GM23248 (cell line): ENCODE results near the gene SUDS3.

ENCODE experiments used
- EZH2 ChIP-seq: fragments of 200-600 bp; sonication (generic); IDR thresholded peaks from 2 replicates; pipeline ENCODE4 v1.6.1; 2018; ENCODE audit warnings: antibody characterized with exemption, mild to moderate bottlenecking; ENCODE audit not compliant: insufficient read depth, poor library complexity, severe bottlenecking
- EZH2phosphoT487 ChIP-seq: fragments of 200-600 bp; sonication (generic); IDR thresholded peaks from 2 replicates; pipeline ENCODE4 v1.6.1; 2018; ENCODE audit warnings: antibody characterized with exemption, moderate library complexity, mild to moderate bottlenecking, low read depth; ENCODE audit not compliant: insufficient read depth

GRCh38 chr12:118409834-118410233 is 33.5 kb downstream of the SUDS3 start:
- no peak for TF ChIP-seq EZH2phosphoT487
- no peak for TF ChIP-seq EZH2
